PC-9 (cell line): ENCODE results near the gene RNF31.

ENCODE experiments used
- CTCF ChIP-seq: fragments of 200-600 bp; sonication (generic); conservative IDR thresholded peaks from 2 replicates; pipeline ENCODE4 v1.6.1; 2017; ENCODE audit warnings: mixed run types, antibody characterized with exemption, mild to moderate bottlenecking, moderate library complexity
- EZH2 ChIP-seq: fragments of 200-600 bp; sonication (generic); IDR thresholded peaks from 2 replicates; pipeline ENCODE4 v1.8.0; 2017; ENCODE audit warnings: antibody characterized with exemption, low read depth

GRCh38 chr14:24190416-24190815, 43.1 kb downstream of the RNF31 start:
- TF ChIP-seq CTCF (no peak), EZH2 (no peak)
